ENCODE results near the gene C1orf141. TPM values are rescaled to one million over a fixed set of nuclear protein-coding genes. Genes with fewer than 3 reads are reported as not detected.

C1orf141 gene
- not detected in 2 replicates for total RNA-seq

DNA sequence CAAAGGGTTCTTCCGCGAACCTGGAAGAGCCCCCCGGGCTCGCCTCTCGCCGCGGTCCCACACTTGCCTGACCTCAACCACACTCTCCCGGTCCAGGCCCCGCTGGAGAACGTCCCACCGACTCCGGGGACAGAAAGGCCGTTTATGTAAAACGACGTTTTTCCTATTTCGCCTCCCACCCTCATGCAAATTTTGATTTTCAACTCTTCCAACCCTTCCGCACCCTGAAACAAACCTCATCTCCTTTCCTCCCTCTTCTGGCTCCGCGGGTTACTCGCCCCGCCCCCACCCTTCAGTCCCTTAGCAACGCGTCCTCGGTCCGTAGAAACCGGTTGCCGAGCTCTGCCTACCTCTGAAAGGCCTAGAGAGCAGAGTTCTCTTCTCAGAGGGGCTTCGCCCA, at the start of gene C1orf141:
Gene C1orf141 (minus strand): TSS at position 276 of the 400 bp plus-strand sequence. CDS start 7,730 bp downstream, outside the sequence.

DNA sequence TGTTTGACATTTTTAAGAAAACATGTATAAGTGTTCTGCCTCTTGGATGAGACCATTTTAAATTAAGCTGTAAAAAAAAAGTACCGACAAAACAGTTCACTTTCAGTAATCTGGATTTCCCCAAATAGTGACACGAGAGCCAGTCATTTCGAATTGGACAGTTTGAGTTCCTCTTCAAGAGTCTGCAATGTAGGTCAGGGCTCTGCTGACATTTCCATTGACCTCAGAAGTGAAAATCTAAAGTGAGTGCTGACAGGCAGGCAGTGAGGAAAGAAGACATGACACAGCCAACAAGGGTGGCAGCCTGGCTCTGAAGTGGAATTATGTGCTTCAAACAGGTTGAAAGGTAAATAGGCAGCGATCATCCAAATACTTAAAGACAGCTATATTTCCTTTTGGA, 31.4 kb upstream of the C1orf141 start, which contains the start of gene IL23R:
Gene IL23R (plus strand): TSS at position 259 of the 400 bp plus-strand sequence. CDS start 1,667 bp downstream, outside the sequence.

DNA sequence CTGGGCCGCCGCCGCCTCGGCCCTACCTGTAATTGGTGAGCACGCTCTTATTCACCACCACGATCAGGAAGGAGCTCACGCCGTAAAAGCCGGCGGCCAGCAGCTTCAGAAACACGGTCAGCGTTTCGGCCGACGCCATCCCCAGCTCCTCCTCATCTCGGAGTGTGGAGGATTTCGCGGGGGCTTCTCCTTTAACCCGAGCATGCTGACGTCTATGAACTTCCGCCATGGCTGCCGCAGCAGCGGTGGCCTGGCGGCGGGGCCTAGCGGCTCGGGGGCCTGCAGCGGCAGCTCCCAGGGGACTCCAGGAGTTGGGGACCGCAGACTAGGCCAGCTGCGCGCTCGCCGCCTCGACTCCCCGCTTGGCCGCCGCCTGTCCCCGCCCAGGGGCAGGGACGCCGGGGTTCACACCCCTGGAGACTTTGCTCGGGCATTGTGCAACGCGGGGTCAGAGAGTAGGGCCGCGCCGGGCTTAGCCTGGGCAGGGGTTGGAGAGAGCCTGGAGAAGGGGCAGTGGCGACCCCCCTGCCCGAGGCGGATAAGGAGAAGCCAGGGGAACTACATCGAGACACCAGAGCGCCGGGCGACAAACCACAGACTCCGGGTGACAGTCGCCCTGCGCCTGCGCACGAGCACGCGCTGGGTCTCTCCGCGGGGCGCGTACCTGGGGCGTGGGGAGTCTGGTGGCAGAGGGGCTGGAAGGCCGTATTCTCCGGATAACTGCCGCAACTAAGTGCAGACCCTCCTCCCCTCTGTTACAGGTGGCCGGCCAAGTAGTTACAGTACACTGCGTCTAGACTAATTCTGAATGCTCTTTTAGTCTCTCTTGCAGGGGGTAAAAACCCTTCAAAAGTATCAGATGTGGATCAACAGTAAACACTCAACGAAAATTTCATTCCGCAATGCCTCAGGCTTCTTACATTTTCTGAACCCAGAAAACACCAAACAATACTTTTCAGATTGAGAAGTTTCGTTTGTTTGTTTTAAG, 80.7 kb downstream of the C1orf141 start, which contains the start of gene SLC35D1:
Gene SLC35D1 (minus strand): TSS at position 364 of the 988 bp plus-strand sequence. CDS start 135 bp downstream, at position 229.

Other genes starting within 250 kb of the C1orf141 start
- gene DNAI4, start 210.1 kb downstream of the C1orf141 start, total RNA-seq = 1.6 and 2.4 TPM in 2 replicates
- 10.3 and 12.3 TPM in 2 replicates for gene MIER1, start 210.0 kb downstream of the C1orf141 start, total RNA-seq
- 8.6 and 10.3 TPM in 2 replicates for gene SLC35D1, start 80.8 kb downstream of the C1orf141 start, total RNA-seq
- not detected in 2 replicates for gene IL23R, start 31.5 kb upstream of the C1orf141 start, total RNA-seq
- gene IL12RB2, start 172.9 kb upstream of the C1orf141 start, total RNA-seq = under 0.01 TPM in 1 of 2 replicates, not detected in the other